Common myeloid progenitor, CD34-positive (primary cell): ENCODE measurements around the gene SPHK1. TPM values are rescaled to one million over a fixed set of nuclear protein-coding genes. Genes with fewer than 3 reads are reported as not detected.

Experiments
- CTCF ChIA-PET: fragments of 350-600 bp; sonication (Branson Sonifier 250); formaldehyde crosslinking; loops from one replicate; lab custom pipeline; 2021; ENCODE audit warnings: antibody characterized with exemption; lab: Charles Lee
- POLR2A ChIA-PET: fragments of 350-600 bp; sonication (Branson Sonifier 250); formaldehyde crosslinking; loops from one replicate; lab custom pipeline; 2021; ENCODE audit warnings: antibody characterized with exemption; lab: Charles Lee
- DNase-seq, 3 donors: peaks; one replicate each; pipeline versions ENCODE4 v3.0.0 to v3.0.0-alpha.2; 2013
- H3K27ac ChIP-seq, 2 experiments: 1 replicate in 1 of 2; 2 replicates in 1 of 2; pipeline ENCODE4 v1.7.0; 2013; ENCODE audit warnings: inconsistent platforms in 2 of 2, low read length in 2 of 2, mild to moderate bottlenecking in 2 of 2, low read depth in 1 of 2, moderate library complexity in 1 of 2; ENCODE audit not compliant: severe bottlenecking in 2 of 2, insufficient read depth in 1 of 2, poor library complexity in 1 of 2
- H3K27me3 ChIP-seq, 5 experiments: replicated peaks in 2 of 5; 1 replicate in 3 of 5; 2 replicates in 2 of 5; pipeline versions ENCODE4 v1.6.1 to v1.7.0; 2013; ENCODE audit warnings: low read length in 4 of 5, mild to moderate bottlenecking in 2 of 5, moderate library complexity in 2 of 5, inconsistent platforms in 1 of 5; ENCODE audit not compliant: insufficient read depth in 5 of 5, control insufficient read depth in 4 of 5
- H3K36me3 ChIP-seq, 4 experiments: 1 replicate in 2 of 4; 2 replicates in 2 of 4; pipeline versions ENCODE4 v1.6.1 to v1.7.0; 2013; ENCODE audit warnings: low read length in 3 of 4, control low read depth in 1 of 4, mild to moderate bottlenecking in 1 of 4; ENCODE audit not compliant: control insufficient read depth in 4 of 4, insufficient read depth in 4 of 4
- H3K4me1 ChIP-seq, 4 experiments: 1 replicate in 3 of 4; 2 replicates in 1 of 4; pipeline versions ENCODE4 v1.6.1 to v1.7.1; 2013; ENCODE audit warnings: low read length in 3 of 4, mild to moderate bottlenecking in 3 of 4, control low read depth in 1 of 4, inconsistent platforms in 1 of 4, moderate library complexity in 1 of 4; ENCODE audit not compliant: control insufficient read depth in 4 of 4, insufficient read depth in 4 of 4; ENCODE audit errors: control extremely low read depth in 1 of 4
- H3K4me3 ChIP-seq, 7 experiments: 1 replicate in 4 of 7; 2 replicates in 3 of 7; pipeline versions ENCODE4 v1.5.1 to v1.7.0; 2013; ENCODE audit warnings: mild to moderate bottlenecking in 7 of 7, low read length in 6 of 7, moderate library complexity in 6 of 7, inconsistent platforms in 2 of 7, low read depth in 2 of 7, control low read depth in 1 of 7; ENCODE audit not compliant: insufficient read depth in 4 of 7, control insufficient read depth in 1 of 7; ENCODE audit errors: extremely low read depth in 1 of 7
- H3K9me3 ChIP-seq, 5 experiments: 1 replicate in 4 of 5; 2 replicates in 1 of 5; pipeline versions ENCODE4 v1.6.1 to v1.7.1; 2013; ENCODE audit warnings: low read length in 4 of 5, mild to moderate bottlenecking in 2 of 5, inconsistent platforms in 1 of 5, low read depth in 1 of 5, moderate library complexity in 1 of 5; ENCODE audit not compliant: control insufficient read depth in 4 of 5, insufficient read depth in 2 of 5; ENCODE audit errors: control extremely low read depth in 1 of 5
- WGBS: methylation state at CpG from one replicate; pipeline ENCODE4 v1.1.5; 2013; ENCODE audit not compliant: insufficient coverage; 5-methylcytosine and 5-hydroxymethylcytosine counted together
- polyA plus RNA-seq: library from polyadenylated mRNA; unstranded; fragments of 120-200 nt; gene quantifications from one replicate; pipeline ENCODE4 v1.2.1, GENCODE V29; 2013

The SPHK1 gene
- polyA plus RNA-seq, result 2.2 TPM

DNA sequence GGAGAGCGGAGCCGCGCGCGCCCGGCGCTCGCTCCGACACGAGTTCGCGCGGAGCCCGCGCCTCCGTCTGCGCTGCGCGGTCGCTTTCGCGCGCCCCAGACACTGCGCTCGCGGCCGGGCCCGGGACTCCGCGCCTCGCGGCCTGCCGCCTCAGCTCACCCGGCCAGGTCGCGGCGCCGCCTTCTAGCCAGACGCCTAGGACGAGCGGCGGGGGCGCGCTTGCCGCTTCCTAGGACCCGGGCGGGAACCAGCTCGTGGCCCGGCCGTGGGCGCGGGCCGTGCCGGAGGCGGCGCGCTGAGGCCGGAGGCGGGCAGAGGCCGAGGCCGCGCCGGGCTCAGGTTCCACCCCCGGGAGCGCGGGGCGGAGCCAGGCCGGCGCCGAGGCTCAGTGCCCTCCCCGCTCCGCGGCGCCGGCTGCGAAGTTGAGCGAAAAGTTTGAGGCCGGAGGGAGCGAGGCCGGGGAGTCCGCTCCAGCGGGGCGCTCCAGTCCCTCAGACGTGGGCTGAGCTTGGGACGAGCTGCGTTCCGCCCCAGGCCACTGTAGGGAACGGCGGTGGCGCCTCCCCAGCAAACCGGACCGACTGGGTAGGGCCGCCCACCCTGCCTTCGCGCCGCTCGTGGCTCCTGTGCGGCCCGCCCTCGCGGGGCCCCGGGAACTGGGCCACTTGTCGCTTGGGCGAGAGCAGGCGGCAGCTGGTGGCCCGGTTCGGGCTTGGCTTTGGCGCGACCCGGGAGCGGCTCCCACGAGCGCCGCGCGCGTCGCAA, at the start of gene SPHK1:
SPHK1 (plus strand) TSS at position 388 of the 765 bp plus-strand sequence. CDS start 1,036 bp downstream, outside the sequence.
- Histone ChIP-seq H3K4me1 (peaks cover 0 to 56% (median 51%) of the 10 kb centered on the region in 4 experiments), H3K27ac (peak within 1 kb of the TSS in 1 of 2 experiments; percentile 34), H3K4me3 (peak within 1 kb of the TSS; percentile 40 to 75 (median 60)), H3K9me3 (no peaks in the 10 kb centered on the region), H3K27me3 (peaks cover 0 to 13% (median 0%) of the 10 kb centered on the region in 5 experiments), H3K36me3 (peaks cover 0 to 7% (median under 1%) of the 10 kb centered on the region in 4 experiments)
- peak in 2 of 3 donors; percentile 54 to 64 for DNase-seq
- WGBS, result under 1% methylated on average over 117 of the region's 118 CpGs
- CTCF ChIA-PET, result interaction anchor here (0.7 to 13.2 kb wide), 9 partner anchors 8 to 87 kb away, joined by 3 to 118 read pairs (median 11); partner anchors contain the start of gene PRPSAP1
- POLR2A ChIA-PET, result interaction anchor here (0.6 to 1.5 kb wide), 3 partner anchors 11 to 30 kb away, joined by 3 to 7 read pairs (median 4); partner anchors contain the start of gene PRPSAP1

DNA sequence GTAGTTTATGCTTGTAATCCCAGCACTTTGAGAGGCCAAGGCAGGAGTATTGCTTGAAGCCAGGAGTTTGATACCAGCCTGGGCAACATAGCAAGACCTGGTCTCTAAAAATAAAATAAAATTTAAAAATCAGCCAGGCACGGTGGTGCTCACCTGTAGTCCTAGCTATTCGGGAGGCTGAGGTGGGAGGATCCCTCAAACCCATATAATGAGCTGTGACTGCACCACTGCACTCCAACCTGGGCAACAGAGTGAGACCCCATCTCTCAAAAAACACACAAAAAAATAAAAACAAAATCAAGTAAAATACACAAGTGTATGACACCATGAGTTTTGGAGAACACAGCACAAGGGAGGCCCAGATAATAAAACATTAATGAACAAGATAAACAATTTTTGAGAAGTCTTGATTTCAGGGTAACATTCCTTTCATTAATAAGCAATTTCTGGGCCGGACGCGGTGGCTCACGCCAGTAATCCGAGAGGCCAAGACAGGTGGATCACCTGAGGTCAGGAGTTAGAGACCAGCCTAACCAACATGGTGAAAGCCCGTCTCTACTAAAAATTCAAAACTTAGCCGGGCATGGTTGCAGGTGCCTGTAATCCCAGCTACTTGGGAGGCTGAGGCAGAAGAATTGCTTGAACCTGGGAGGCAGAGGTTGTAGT, 48.6 kb upstream of the SPHK1 start:
- 98% methylated on average over 9 of the region's 9 CpGs for WGBS
- Histone ChIP-seq H3K9me3 (no peaks in the 10 kb centered on the region), H3K27me3 (no peaks in the 10 kb centered on the region), H3K27ac (no peak overlapping the region), H3K4me3 (no peak overlapping the region), H3K4me1 (peaks cover 0 to 7% (median 2%) of the 10 kb centered on the region in 4 experiments), H3K36me3 (peaks cover 3 to 12% (median 9%) of the 10 kb centered on the region in 4 experiments)
- no peak for DNase-seq
- ChIA-PET POLR2A (no interaction called here), CTCF (interaction anchor here (0.7 to 1.0 kb wide), 3 partner anchors 9 to 75 kb away, joined by 3 read pairs; partner anchors contain the start of gene PRPSAP1)

- 100% methylated on average over 4 of the region's 7 CpGs for WGBS
- H3K4me3 ChIP-seq, result no peak overlapping the region
- no peaks in the 10 kb centered on the region for H3K9me3 ChIP-seq
- H3K4me1 ChIP-seq, result peaks cover 0 to 7% (median 2%) of the 10 kb centered on the region in 4 experiments
- peaks cover 3 to 16% (median 6%) of the 10 kb centered on the region in 4 experiments for H3K36me3 ChIP-seq
- no peaks in the 10 kb centered on the region for H3K27me3 ChIP-seq
- no peak for DNase-seq
- ChIA-PET CTCF (interaction anchor here (1.1 to 1.6 kb wide), 2 partner anchors 15 to 39 kb away, joined by 3 read pairs; no protein-coding TSS in a partner anchor), POLR2A (no interaction called here)
- H3K27ac ChIP-seq, result no peak overlapping the region
Measured at GRCh38 chr17:76336756-76337412, 47.5 kb upstream of the SPHK1 start.

DNA sequence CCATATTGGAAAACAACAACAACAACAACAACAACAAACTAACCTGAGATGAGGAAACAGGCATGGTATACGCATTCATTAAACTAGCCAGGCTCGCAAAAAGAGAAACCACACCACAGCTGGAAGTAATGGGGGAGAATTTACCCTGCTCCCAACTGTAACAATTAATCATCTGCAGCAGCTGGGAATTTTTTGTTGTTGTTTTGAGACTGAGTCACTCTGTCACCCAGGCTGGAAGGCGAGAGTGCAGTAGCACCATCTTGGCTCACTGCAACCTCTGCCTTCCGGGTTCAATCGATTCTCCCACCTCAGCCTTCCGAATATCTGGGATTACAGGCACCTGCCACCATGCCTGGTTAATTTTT, 47.0 kb upstream of the SPHK1 start:
- WGBS, result 100% methylated on average over 1 of the region's 6 CpGs
- H3K27me3 ChIP-seq, result no peaks in the 10 kb centered on the region
- peaks cover 0 to 7% (median 2%) of the 10 kb centered on the region in 4 experiments for H3K4me1 ChIP-seq
- H3K9me3 ChIP-seq, result no peaks in the 10 kb centered on the region
- ChIA-PET POLR2A (no interaction called here), CTCF (interaction anchor here (1.1 to 1.6 kb wide), 4 partner anchors 16 to 61 kb away, joined by 3 to 5 read pairs (median 4); no protein-coding TSS in a partner anchor)
- H3K36me3 ChIP-seq, result peaks cover 0 to 14% (median 10%) of the 10 kb centered on the region in 4 experiments
- no peak overlapping the region for H3K4me3 ChIP-seq
- H3K27ac ChIP-seq, result no peak overlapping the region
- DNase-seq, result no peak

DNA sequence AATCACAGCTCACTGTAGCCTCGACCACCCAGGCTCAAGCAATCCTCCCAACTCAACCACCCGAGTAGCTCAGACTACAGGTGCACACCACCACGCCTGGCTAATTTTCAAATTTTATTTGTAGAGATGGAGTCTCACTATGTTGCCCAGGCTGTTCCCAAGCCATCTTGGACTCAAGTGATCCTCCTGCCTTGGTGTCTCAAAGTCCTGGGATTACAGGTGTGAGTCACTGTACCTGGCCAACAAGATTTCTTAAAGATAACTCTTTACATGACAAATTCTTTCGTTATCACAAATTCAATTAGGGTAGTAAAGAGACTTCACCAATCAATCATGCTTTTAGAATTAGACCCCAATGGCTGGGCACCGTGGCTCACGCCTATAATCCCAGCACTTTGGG, 43.1 kb upstream of the SPHK1 start:
- H3K27me3 ChIP-seq, result no peaks in the 10 kb centered on the region
- 83% methylated on average over 1 of the region's 6 CpGs for WGBS
- no peak for DNase-seq
- no peaks in the 10 kb centered on the region for H3K9me3 ChIP-seq
- H3K4me1 ChIP-seq, result peaks cover 0 to 7% (median 2%) of the 10 kb centered on the region in 4 experiments
- POLR2A ChIA-PET, result interaction anchor here (0.6 kb wide), 1 partner anchor 231 kb away, joined by 3 read pairs; no protein-coding TSS in a partner anchor
- CTCF ChIA-PET, result no interaction called here
- no peak overlapping the region for H3K27ac ChIP-seq
- H3K4me3 ChIP-seq, result no peak overlapping the region
- peaks cover 0 to 32% (median 22%) of the 10 kb centered on the region in 4 experiments for H3K36me3 ChIP-seq

DNA sequence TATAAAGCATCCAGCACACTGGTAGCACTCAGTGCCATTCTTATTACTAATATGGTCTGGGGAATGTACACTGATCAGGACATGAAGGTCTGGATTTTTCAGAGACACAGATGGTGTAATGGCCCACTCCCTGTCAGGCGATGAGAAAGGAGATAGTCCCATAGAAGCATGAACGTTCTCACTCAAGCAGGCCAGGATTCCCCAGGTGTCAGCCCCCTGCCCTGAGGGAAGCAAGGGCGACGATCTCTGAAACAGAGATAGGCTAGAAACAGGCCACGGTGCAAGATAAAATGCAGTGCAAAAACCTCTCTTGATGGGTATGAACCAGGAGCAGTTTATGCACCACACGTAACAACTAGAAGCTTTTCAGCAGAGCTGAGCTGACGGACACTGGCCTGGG, 41.3 kb upstream of the SPHK1 start:
- POLR2A ChIA-PET, result no interaction called here
- CTCF ChIA-PET, result interaction anchor here (1.1 kb wide), 1 partner anchor 10 kb away, joined by 3 read pairs; no protein-coding TSS in a partner anchor
- Histone ChIP-seq H3K36me3 (peaks cover 2 to 45% (median 30%) of the 10 kb centered on the region in 4 experiments), H3K27me3 (no peaks in the 10 kb centered on the region), H3K27ac (no peak overlapping the region), H3K4me1 (no peaks in the 10 kb centered on the region), H3K4me3 (no peak overlapping the region), H3K9me3 (no peaks in the 10 kb centered on the region)
- DNase-seq, result no peak
- WGBS, result 98% methylated on average over 7 of the region's 7 CpGs
